Keratinocyte (primary cell): ENCODE data around the gene AKT1.

Source experiments
- CTCF ChIP-seq, 3 experiments: IDR thresholded peaks in 1 of 3; conservative IDR thresholded peaks in 1 of 3; optimal IDR thresholded peaks in 1 of 3; 2 replicates in 2 of 3; 3 replicates in 1 of 3; pipeline versions ENCODE3 to v1.5.1; 2011; ENCODE audit warnings: low read length in 3 of 3, mild to moderate bottlenecking in 3 of 3, moderate library complexity in 2 of 3, control low read depth in 1 of 3, inconsistent platforms in 1 of 3; ENCODE audit not compliant: insufficient read depth in 2 of 3; ENCODE audit errors: extremely low read depth in 1 of 3
- EZH2 ChIP-seq: IDR thresholded peaks from one replicate; pipeline ENCODE4 v1.6.1; 2012; ENCODE audit warnings: inconsistent platforms, mild to moderate bottlenecking, low read length, moderate library complexity

- no peak for TF ChIP-seq CTCF (optimal IDR thresholded peaks at IDR 0.05 in 1 of 3, IDR thresholded peaks at IDR 0.05 in 1 of 3, conservative IDR thresholded peaks at IDR 0.05 in 1 of 3; ENCODE audit: extremely low read depth in 1 of 3, insufficient read depth in 2 of 3, low read length in 3 of 3)
- TF ChIP-seq EZH2, result no peak
Measured at GRCh38 chr14:104789752-104790743, 5.5 kb downstream of the AKT1 start.
